NK-92 (cell line): ENCODE measurements around the gene PIEZO1.

Experiments
- DNase-seq: peaks from one replicate; lab custom pipeline; 2025; ENCODE audit not compliant: unreplicated experiment; lab: John Stamatoyannopoulos, UW

PIEZO1 gene

DNA sequence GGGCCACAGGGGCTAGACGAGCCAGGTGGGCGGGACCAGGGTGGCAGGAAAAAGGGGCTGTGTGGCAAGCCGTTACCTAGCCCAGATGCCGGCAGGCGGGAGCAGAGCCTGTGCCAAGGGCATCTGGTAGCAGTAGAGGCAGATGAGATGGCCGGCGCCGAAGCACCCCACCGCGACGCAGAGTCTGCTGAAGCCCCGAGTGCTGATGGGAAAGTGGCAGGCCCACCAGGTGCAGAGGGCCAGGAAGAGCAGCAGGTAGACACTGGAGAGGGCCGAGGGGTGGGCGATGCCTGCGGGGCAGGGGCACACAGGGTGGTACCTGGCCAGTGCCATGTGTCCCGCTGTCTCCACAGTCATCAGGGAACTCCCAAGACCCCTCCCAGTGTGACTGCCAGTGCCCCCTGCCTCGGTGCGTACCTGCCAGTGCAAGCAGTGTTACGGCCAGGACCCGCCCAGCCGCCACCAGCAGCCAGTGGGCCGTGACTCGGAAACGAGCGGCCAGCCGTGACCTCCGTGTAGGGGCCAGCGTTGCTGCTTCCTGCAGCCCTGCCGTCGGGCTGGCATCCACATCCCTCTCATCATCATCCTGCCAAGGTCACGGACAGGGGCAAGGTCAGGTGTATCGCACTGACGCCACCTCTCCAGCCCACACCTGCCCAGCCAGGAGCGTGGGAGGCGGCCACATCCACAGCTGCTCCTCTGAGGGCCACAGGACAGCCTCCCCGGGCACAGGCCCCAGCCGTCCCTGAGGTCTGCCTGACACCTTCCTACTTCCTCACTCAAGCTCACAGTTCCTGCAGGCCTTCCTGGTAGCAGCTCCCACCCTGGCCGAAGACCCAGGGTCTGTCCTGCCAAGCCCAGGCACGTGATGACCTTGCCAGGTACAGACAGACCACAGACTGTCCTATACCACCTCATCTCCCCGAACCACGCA lies 46.6 kb downstream of the PIEZO1 start:
- DNase-seq: no peak

DNA sequence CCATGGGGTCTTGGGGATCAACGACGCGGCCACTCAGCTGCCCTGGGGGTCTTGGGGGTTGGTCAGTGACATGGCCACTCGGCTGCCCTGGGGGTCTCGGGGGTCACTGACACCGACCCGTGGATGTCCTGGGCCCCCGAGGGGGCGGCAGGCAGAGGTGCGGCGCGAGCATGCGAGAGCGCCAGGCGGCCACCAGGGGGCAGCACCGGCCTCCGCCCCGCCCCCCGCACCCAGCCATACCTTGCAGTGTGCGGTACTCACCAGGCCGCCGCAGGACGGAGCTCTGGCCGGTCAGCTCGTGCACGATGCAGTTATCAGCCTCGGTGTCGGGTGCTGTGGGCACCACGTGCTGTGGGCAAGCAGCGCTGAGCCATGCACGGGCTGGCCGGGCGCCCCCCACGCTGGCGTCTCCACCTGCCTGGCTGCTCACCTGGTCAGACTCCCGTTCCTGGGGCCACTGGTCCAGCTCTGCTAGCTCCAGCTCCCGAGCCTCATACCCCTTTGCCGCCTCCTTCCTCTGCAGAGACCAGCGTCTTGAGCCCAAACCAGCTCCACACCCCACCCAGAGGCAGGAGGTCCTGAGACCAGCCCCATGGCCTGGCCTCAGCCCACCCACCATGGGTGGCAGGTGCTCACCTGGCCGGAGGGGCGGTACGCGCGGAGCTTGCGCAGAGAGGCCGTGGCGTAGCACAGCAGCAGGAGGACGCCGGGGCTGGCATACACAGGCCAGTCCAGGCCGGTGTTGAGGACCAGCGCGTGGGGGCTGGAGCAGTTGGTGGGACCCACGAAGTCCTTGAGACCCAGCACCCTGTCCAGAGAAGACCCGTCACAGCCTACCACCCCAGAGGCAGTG lies 47.5 kb downstream of the PIEZO1 start:
- DNase-seq: no peak

DNA sequence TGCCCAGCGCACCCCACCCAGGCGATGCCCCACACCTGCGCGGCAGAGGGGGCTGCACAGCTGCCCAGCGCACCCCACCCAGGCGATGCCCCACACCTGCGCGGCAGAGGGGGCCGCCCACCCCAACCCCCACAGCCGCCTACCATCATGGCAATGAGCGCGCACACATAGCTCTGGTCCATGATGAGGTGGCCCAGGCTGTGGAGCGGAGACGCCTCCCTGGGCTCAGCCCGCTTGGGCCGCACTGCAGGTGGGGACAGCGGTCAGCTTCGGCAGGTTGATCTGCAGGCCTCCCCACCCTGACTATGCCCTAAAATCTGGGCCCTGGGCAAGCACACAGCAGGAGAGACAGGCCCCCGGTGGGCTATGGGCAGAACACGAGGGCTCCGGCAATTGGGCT lies 48.5 kb downstream of the PIEZO1 start:
- no peak for DNase-seq

DNA sequence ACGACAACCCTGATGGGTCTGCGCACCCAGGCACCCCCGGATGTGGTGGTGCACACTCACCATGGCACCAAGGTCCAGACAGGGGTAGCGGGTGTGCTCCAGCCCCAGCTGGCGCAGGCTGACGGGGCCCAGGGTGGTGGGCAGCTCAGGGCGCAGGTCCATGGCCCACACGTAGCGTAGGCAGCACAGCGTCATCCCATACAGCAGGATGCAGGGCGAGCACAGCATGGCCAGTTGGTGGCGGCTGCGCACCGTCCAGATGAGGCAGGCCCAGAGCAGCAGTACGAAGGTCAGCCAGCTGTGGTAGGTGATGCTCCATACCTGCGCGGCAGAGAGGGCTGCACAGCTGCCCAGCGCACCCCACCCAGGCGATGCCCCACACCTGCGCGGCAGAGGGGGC lies 48.9 kb downstream of the PIEZO1 start:
- DNase-seq: no peak

GRCh38 chr16:88735616-88736015 lies 49.4 kb downstream of the PIEZO1 start:
- no peak for DNase-seq

DNA sequence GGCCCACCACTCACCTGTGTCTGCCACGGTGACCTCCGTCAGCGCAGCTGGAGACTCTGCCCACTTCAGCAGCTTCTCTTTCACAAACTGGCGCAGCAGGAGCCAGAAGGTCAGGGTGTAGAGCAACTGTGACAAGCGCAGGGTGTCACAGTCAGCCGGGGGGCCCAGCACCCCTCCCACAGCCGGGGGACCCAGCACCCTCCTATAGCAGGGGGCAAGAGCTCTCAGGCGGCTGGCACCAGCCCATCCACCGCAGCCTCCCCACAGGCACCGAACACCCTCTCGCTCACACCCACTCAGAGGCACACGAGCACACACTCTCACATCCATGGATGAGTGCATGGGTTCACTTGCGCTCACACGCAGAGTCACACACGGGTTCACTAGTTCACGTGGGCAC lies 49.9 kb downstream of the PIEZO1 start:
- DNase-seq: no peak

DNA sequence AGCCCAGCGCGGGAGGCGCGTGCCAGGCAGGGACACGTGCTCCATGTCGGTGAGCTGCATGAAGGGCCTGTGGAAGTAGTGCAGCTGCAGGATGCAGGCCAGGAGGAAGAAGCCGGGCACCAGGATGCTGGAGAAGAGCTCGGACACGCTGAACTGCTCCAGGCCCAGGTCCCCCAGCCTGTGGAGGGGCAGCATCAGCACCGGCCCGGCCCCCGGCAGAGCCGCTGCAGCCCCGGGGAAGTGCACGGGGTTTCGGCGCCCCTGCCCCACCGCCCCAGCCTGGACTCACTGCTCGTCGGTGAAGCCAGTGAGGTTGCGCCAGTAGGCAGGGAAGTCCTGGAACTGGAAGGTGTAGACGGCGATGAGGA lies 50.7 kb downstream of the PIEZO1 start:
- no peak for DNase-seq

DNA sequence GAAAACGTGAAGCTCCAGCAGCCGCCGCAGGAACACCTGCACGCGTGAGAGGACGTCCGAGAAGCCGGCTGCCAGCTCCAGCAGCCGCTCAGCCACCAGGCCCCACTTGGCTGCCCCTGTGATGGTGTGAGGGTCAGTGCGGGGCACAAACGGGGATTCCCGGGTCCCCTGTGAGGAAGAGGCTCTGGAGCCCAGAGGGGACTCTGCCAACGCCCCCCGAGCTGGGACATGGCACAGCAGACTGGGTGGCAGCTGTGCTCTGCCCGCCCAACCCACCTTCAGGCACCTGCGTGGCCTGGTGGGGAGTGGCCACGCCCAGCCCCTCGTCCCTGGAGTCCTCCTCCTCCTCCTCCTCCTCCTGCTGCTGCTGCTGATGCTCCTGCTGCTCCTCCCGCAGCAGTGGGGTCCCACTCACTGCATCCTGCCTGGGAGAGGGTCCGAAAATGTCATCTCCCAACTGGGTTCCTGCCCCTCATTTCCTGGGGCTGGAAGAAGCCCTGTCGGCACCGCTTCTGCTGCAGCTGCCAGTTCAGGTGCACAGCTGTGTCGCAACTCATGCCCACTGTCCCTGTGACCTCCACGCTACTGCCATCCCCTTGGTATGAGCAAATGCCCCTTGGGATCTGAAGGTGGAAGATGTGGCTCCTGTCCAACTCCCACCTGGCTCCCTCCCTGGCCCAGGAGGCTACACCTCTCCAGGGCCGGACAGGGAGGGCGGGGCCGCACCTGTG lies 51.2 kb downstream of the PIEZO1 start:
- DNase-seq: no peak

DNA sequence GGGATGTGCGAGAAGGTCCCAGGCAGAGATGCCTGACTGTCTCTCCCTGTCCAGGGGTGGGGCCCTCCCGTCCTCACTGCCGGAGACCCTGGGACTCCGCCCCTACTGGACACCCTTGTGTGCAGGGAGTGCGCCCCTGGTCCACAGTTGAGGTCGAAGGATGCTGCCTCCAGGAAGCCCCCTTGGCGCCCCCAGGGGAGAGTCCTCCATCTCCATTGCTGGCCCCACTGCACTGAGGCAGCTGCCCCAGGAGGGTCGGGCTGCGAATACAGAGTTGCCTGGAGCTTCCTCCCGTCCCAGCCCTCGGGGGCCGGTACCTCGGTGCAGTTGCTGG lies 52.1 kb downstream of the PIEZO1 start:
- no peak for DNase-seq

GRCh38 chr16:88732172-88732960 lies 52.7 kb downstream of the PIEZO1 start:
- no peak for DNase-seq

DNA sequence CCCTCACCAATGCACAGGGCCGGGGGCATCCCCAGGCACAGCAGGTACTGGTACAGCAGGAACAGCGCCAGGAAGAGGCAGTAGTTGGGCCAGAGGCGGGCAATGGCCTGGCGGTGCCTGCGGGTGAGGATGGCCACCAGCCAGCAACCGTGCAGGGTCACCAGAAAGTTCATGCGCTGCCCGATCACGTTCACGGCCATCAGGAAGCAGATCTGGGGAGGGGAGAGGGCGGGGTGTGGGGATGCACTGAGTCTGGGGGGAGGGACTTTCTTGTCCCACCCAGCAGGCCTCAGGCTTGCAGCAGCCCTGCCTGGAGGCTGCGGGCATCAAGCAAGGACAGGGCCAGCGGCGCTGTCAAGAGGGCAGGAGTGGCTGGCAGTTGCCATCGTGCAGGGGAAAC lies 53.3 kb downstream of the PIEZO1 start:
- DNase-seq: peak; percentile 4

DNA sequence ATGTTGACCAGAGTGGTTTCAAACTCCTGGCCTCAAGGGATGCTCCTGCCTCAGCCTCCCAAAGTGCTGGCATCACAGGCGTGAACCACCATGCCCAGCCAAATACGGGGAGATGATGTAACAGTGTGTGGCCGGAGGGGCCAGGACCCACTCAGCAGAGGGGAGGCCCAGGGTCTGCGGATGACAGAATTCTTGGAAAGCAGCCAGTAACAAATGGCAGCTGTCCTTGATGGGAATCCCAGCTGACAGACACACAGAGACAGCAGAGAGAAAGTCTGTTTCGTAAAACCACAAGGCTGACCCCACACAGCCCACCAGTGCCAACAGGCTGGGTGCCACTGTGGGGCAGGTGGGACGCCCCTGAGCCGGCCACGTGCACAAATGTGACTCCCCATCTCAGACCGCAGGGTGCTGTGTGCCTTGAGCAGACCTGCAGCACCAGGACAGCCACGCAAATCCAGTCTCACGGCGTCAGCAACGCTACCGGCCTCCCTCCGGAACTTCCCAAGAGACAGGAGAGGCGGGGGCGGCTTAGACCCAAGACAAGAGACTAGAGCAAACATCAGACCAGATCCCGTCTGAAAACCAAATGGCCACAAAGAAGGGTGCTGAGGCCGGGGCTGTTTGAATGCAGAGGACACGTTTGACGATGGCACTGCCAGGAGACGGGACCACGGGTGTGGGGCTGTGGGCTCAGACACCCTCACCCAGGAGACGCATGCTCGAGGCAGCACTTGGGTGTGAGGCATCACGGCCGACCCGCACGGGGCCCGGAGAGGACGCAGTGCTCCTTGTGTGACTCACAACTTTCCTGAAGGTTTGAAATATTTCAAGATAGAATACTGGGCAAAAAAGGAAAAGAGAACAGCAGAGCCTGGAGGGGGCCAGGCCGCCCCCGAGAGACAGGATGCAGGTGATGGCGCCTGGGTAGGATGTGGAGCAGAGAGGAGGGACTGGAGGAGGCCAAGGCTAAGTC lies 54.1 kb downstream of the PIEZO1 start:
- DNase-seq: no peak

GRCh38 chr16:88727871-88728270 lies 57.1 kb downstream of the PIEZO1 start:
- DNase-seq: no peak

- no peak for DNase-seq
Observed at GRCh38 chr16:88726981-88727380, 58.0 kb downstream of the PIEZO1 start.

DNA sequence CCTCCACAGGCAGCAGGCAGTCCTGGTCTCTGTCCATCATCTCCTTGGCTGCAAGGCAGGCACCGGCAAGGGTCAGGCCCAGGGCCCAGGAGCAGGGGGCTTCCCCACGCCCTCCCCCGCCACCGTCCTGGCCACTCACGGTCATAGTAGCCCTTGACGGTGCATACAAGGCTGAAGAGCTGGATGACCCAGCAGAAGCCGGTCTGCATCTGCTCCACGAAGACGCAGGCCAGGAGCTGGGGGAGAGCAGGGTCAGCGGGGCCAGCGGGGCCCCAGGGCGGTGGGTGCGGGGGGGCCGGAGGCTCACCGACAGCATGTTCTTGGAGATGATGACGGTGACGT lies 58.6 kb downstream of the PIEZO1 start:
- DNase-seq: no peak

GRCh38 chr16:88725609-88726407 lies 59.2 kb downstream of the PIEZO1 start:
- DNase-seq: no peak

GRCh38 chr16:88724855-88725555 lies 60.0 kb downstream of the PIEZO1 start:
- DNase-seq: no peak

GRCh38 chr16:88723911-88724310 lies 61.1 kb downstream of the PIEZO1 start:
- no peak for DNase-seq
